K562 (cell line): Measurements from ENCODE around the gene HSD11B2. TPM values are rescaled to one million over a fixed set of nuclear protein-coding genes. Genes with fewer than 3 reads are reported as not detected.

ENCODE experiments used
- ATAC-seq: fragments of 200-7000 bp; cut with Tn5 transposase; 3 replicates; pipeline ENCODE4 v1.9.1; 2020; ENCODE audit warnings: moderate library complexity
- BruUV-seq: library from RNA; stranded (reverse); fragments of 400-500 nt; replicated peaks from 2 replicates; lab custom pipeline; 2021; lab: Mats Ljungman, UMichigan
- CTCF ChIA-PET: fragments of 300-600 bp; formaldehyde crosslinking; extraction: SDS; loops from one replicate; lab custom pipeline; 2021; ENCODE audit warnings: low intra/inter-chr PET ratio; lab: Yijun Ruan, JAX
- POLR2A ChIA-PET: fragments of 300-600, 350-650 bp; sonication (Branson Sonifier 250); formaldehyde crosslinking; extraction: SDS; loops from one replicate; lab custom pipeline; 2021; ENCODE audit warnings: antibody characterized with exemption, inconsistent platforms; lab: Yijun Ruan, JAX
- DNase-seq, 4 experiments: peaks; one replicate each; pipeline versions ENCODE4 v3.0.0 to v3.0.0-alpha.2; 2011 to 2018; ENCODE audit warnings: low spot score in 3 of 4, mixed read lengths in 3 of 4; ENCODE audit errors: extremely low read depth in 1 of 4
- FAIRE-seq: peaks from 2 replicates; lab custom pipeline; 2011; peaks lifted over from hg19 to GRCh38; lab: Jason Lieb, UNC
- H2AFZ ChIP-seq: 2 replicates; pipeline ENCODE4 v1.6.0; 2011; ENCODE audit warnings: low read depth, low read length, control low read depth, inconsistent platforms
- H3K27ac ChIP-seq: fragments of 200-600 bp; 3 replicates; pipeline ENCODE4 v1.8.0; 2011; ENCODE audit warnings: low read depth, mild to moderate bottlenecking, control low read depth, inconsistent platforms, low read length, moderate library complexity, mixed read lengths; ENCODE audit errors: extremely low read depth
- H3K27me3 ChIP-seq, 2 experiments: fragments of 300-600 bp in 1 of 2; 2 replicates in 1 of 2; 3 replicates in 1 of 2; pipeline versions ENCODE4 v1.6.0 to v1.8.0; 2011; ENCODE audit warnings: inconsistent platforms in 2 of 2, low read length in 2 of 2, mild to moderate bottlenecking in 1 of 2, mixed read lengths in 1 of 2, moderate library complexity in 1 of 2; ENCODE audit not compliant: control insufficient read depth in 2 of 2, insufficient read depth in 2 of 2
- H3K36me3 ChIP-seq: fragments of 300-600 bp; 3 replicates; pipeline ENCODE4 v1.8.0; 2011; ENCODE audit warnings: mild to moderate bottlenecking, low read length, inconsistent platforms; ENCODE audit not compliant: control insufficient read depth, insufficient read depth
- H3K4me1 ChIP-seq, 2 experiments: fragments of 200-600 bp in 1 of 2; replicated peaks in 1 of 2; 2 replicates in 1 of 2; 3 replicates in 1 of 2; pipeline versions ENCODE4 v1.5.1 to v1.8.0; 2011; ENCODE audit warnings: inconsistent platforms in 2 of 2, low read length in 2 of 2, mild to moderate bottlenecking in 1 of 2, mixed read lengths in 1 of 2, moderate library complexity in 1 of 2; ENCODE audit not compliant: control insufficient read depth in 2 of 2, insufficient read depth in 2 of 2
- H3K4me2 ChIP-seq: 2 replicates; pipeline ENCODE4 v1.6.1; 2011; ENCODE audit warnings: low read length, control low read depth, inconsistent platforms, mixed read lengths; ENCODE audit not compliant: insufficient read depth
- H3K4me3 ChIP-seq: fragments of 200-600 bp; sonication (generic), shearing (Covaris generic); 2 replicates; pipeline ENCODE4 v1.5.1; 2016; ENCODE audit warnings: control low read depth, inconsistent platforms
- H3K79me2 ChIP-seq: fragments of 200-600 bp; 3 replicates; pipeline ENCODE4 v1.8.0; 2011; ENCODE audit warnings: low read length, inconsistent platforms; ENCODE audit not compliant: control insufficient read depth, insufficient read depth
- H3K9ac ChIP-seq, 2 experiments: 2 replicates each; pipeline versions ENCODE4 v1.6.0 to v1.6.1; 2011; ENCODE audit warnings: low read depth in 2 of 2, low read length in 2 of 2, control low read depth in 1 of 2, inconsistent platforms in 1 of 2, mild to moderate bottlenecking in 1 of 2, mixed read lengths in 1 of 2; ENCODE audit not compliant: insufficient read depth in 1 of 2
- H3K9me1 ChIP-seq: one replicate; pipeline ENCODE4 v1.6.0; 2011; ENCODE audit warnings: inconsistent platforms, mild to moderate bottlenecking, low read length, moderate library complexity; ENCODE audit not compliant: control insufficient read depth, insufficient read depth
- H3K9me3 ChIP-seq: replicated peaks from 2 replicates; pipeline ENCODE4 v1.5.1; 2011; ENCODE audit warnings: low read depth, low read length, inconsistent platforms; ENCODE audit not compliant: control insufficient read depth, insufficient read depth
- H4K20me1 ChIP-seq: replicated peaks from 2 replicates; pipeline ENCODE4 v1.6.1; 2011; ENCODE audit warnings: low read length, inconsistent platforms, mixed read lengths; ENCODE audit not compliant: control insufficient read depth, insufficient read depth
- GTF2E2 ChIP-seq: fragments of 200-800 bp; sonication (Bioruptor generic); IDR thresholded peaks from 2 replicates; pipeline ENCODE4 v1.6.1; 2016; ENCODE audit warnings: missing genetic modification characterization, missing compliant biosample characterization
- HDAC1 ChIP-seq, 2 experiments: fragments of 450-650 bp; IDR thresholded peaks; 2 replicates each; pipeline ENCODE4 v1.6.1; 2016 to 2017; ENCODE audit warnings: inconsistent platforms in 1 of 2, mild to moderate bottlenecking in 1 of 2, moderate library complexity in 1 of 2
- HOXB6 ChIP-seq: fragments of 250-450 bp; sonication (Bioruptor Pico); IDR thresholded peaks from 2 replicates; pipeline ENCODE4 v1.5.1; 2022; ENCODE audit warnings: mild to moderate bottlenecking, borderline replicate concordance
- KLF1 ChIP-seq: fragments of 450-650 bp; IDR thresholded peaks from 2 replicates; pipeline ENCODE4 v1.6.1; 2016; ENCODE audit warnings: missing genetic modification characterization, missing compliant biosample characterization
- MCM7 ChIP-seq, 2 experiments: fragments of 450-650 bp; IDR thresholded peaks; 2 replicates each; pipeline ENCODE4 v1.6.1; 2016 to 2018
- SMARCE1 ChIP-seq: fragments of 450-650 bp; IDR thresholded peaks from 2 replicates; pipeline ENCODE4 v1.7.1; 2016; ENCODE audit warnings: mild to moderate bottlenecking
- VEZF1 ChIP-seq: fragments of 200-800 bp; sonication (Bioruptor generic); IDR thresholded peaks from 2 replicates; pipeline ENCODE4 v1.6.1; 2017; ENCODE audit warnings: missing genetic modification characterization, missing compliant biosample characterization
- ZBTB26 ChIP-seq: fragments of 450-650 bp; formaldehyde crosslinking; IDR thresholded peaks from 2 replicates; pipeline ENCODE4 v1.4.0; 2022; ENCODE audit warnings: missing genetic modification characterization
- ZNF3 ChIP-seq: fragments of 250-450 bp; sonication (Bioruptor Pico); IDR thresholded peaks from 2 replicates; pipeline ENCODE4 v1.5.0; 2021; ENCODE audit warnings: mild to moderate bottlenecking, moderate library complexity
- ZNF354B ChIP-seq: fragments of 250-450 bp; sonication (Bioruptor Pico); IDR thresholded peaks from 2 replicates; pipeline ENCODE4 v1.4.0; 2020
- ZNF398 ChIP-seq: fragments of 250-450 bp; sonication (Bioruptor Pico); IDR thresholded peaks from 2 replicates; pipeline ENCODE4 v1.8.0; 2021; ENCODE audit warnings: moderate library complexity, mild to moderate bottlenecking, inconsistent platforms
- WGBS: fragments of 100-300 bp; shearing (Covaris generic); methylation state at CpG from one replicate; pipeline ENCODE4 v1.1.6; 2016; ENCODE audit warnings: low coverage, mixed read lengths; ENCODE audit not compliant: insufficient coverage; ENCODE audit errors: missing lambda C conversion rate; 5-methylcytosine and 5-hydroxymethylcytosine counted together
- in situ Hi-C: fragments of 300-500 bp; cut with MboI; formaldehyde crosslinking; loops from 4 replicates; pipeline ENCODE4 v1.15.0; 2018; ENCODE audit warnings: inconsistent platforms, mixed read lengths
- intact Hi-C: fragments of 100-400 bp; cut with micrococcal nuclease; formaldehyde crosslinking; loops from 2 replicates; pipeline ENCODE4 v1.14.2; 2022
- polyA plus RNA-seq, 8 experiments: library from polyadenylated mRNA; depleted of rRNA in 4 of 8; stranded (reverse) in 5 of 8; unstranded in 3 of 8; fragments of >200 nt; fragmentation: Nextera tagmentation in 2 of 8; fragmentation: Illumina TruSeq in 1 of 8; extraction: Ambion mirVana in 2 of 8; extraction: Trizol in 1 of 8; gene quantifications; 2 replicates each; pipeline versions ENCODE4 v1.2.1 to v1.2.3, GENCODE V29; 2011 to 2014; ENCODE audit warnings: inconsistent platforms in 1 of 8, missing spikeins in 1 of 8
- total RNA-seq, 7 experiments: library from RNA; depleted of rRNA in 6 of 7; stranded (reverse); fragments of >200 nt in 6 of 7; fragmentation: Illumina TruSeq in 2 of 7; extraction: Trizol in 2 of 7; gene quantifications; 2 replicates each; pipeline versions ENCODE4 v1.2.1 to v1.2.3, GENCODE V29; 2011 to 2021; ENCODE audit warnings: low replicate concordance in 1 of 7

Gene HSD11B2
- total and polyA plus RNA-seq, 9 of the 15 experiments (the other 6 are each of a cell fraction or from before 2014, with no cell fraction given) = 0.08 to 2.0 (median 0.79) TPM

GRCh38 chr16:67483731-67484525 lies 53.0 kb downstream of the HSD11B2 start (continued):
- no peak for TF ChIP-seq VEZF1

- H3K9me3 ChIP-seq = peaks cover 2% of the 10 kb centered on the region; the same call in 1 of the 2 replicates
- no peak overlapping the region for H2AFZ ChIP-seq
- no peaks in the 10 kb centered on the region for H3K27me3 ChIP-seq
- H3K4me1 ChIP-seq = peaks cover 10 to 22% of the 10 kb centered on the region in 2 experiments
- DNase-seq (no peak), ATAC-seq (no peak), FAIRE-seq (no peak)
- no peaks in the 10 kb centered on the region for H3K9me1 ChIP-seq
- no peak overlapping the region for H3K27ac ChIP-seq
- in situ Hi-C loops = no loop called here
- POLR2A ChIA-PET = interaction anchor here (1.1 kb wide), 1 partner anchor 34 kb away, joined by 4 read pairs; no protein-coding TSS in a partner anchor
- TF ChIP-seq KLF1 (no peak), HDAC1 (IDR thresholded peaks at IDR 0.05) (no peak), HOXB6 (no peak), ZNF398 (CRISPR knock-in tag) (no peak), GTF2E2 (tag) (no peak), ZNF354B (CRISPR knock-in tag) (no peak), ZNF3 (CRISPR knock-in tag) (no peak), ZBTB26 (CRISPR knock-in tag) (no peak), SMARCE1 (no peak), MCM7 (IDR thresholded peaks at IDR 0.05) (no peak)
- BruUV-seq = no TSS peak
- H3K9ac ChIP-seq = no peak overlapping the region; a peak in 1 of 4 replicates
- peaks cover 11% of the 10 kb centered on the region for H3K79me2 ChIP-seq
- CTCF ChIA-PET = no interaction called here
- intact Hi-C loops = no loop called here
- H3K4me3 ChIP-seq = no peak overlapping the region
- no peak overlapping the region for H3K4me2 ChIP-seq
- no peaks in the 10 kb centered on the region for H4K20me1 ChIP-seq
- WGBS = 47% methylated on average over 3 of the region's 3 CpGs
- peaks cover 7% of the 10 kb centered on the region; the same call in 2 of the 3 replicates for H3K36me3 ChIP-seq
Measured at GRCh38 chr16:67486805-67487204, 55.9 kb downstream of the HSD11B2 start.
